Measurements from ENCODE around the gene CEP112. TPM values are rescaled to one million over a fixed set of nuclear protein-coding genes. Genes with fewer than 3 reads are reported as not detected.

CEP112 gene
- total and polyA plus RNA-seq, 2 of the 4 experiments (the other 2 are of a cell fraction), result 2.5 to 5.6 TPM

- Histone ChIP-seq H2BK15ac (ENCODE audit: low read depth, low read length) (no peak overlapping the region), H3K4me2 (ENCODE audit: low read depth, low read length) (no peak overlapping the region), H3K4me3 (ENCODE audit: insufficient read depth, low read depth, low read length) (no peak overlapping the region), H4K91ac (ENCODE audit: insufficient read depth, low read depth, low read length) (no peak overlapping the region), H2BK20ac (ENCODE audit: low read depth, low read length) (no peak overlapping the region), H4K8ac (ENCODE audit: low read depth in 2 of 2, low read length in 2 of 2) (no peak overlapping the region), H2AFZ (replicated peaks; ENCODE audit: low read length, poor library complexity) (no peak overlapping the region), H3K36me3 (ENCODE audit: control insufficient read depth, insufficient read depth, low read length) (no peaks in the 10 kb centered on the region), H3K56ac (ENCODE audit: extremely low read depth, insufficient read depth, low read length) (no peak overlapping the region), H3K18ac (ENCODE audit: low read depth, low read length) (no peak overlapping the region), H4K5ac (ENCODE audit: low read depth, low read length) (no peak overlapping the region), H2AK9ac (replicated peaks; ENCODE audit: low read depth, low read length, poor library complexity) (no peak overlapping the region), H3K4me1 (ENCODE audit: control insufficient read depth, insufficient read depth, low read length) (no peaks in the 10 kb centered on the region), H2BK120ac (ENCODE audit: low read depth, low read length) (no peak overlapping the region), H2BK5ac (ENCODE audit: low read depth, low read length, poor library complexity, severe bottlenecking) (no peak overlapping the region), H3K27ac (ENCODE audit: insufficient read depth, low read length) (no peak overlapping the region), H4K20me1 (ENCODE audit: insufficient read depth, low read length) (no peaks in the 10 kb centered on the region), H3K27me3 (ENCODE audit: control insufficient read depth, insufficient read depth, low read length) (no peaks in the 10 kb centered on the region), H3K14ac (replicated peaks; ENCODE audit: low read depth, low read length) (no peak overlapping the region), H3K23ac (ENCODE audit: low read depth, low read length) (no peak overlapping the region), H2AK5ac (ENCODE audit: low read depth, low read length) (no peak overlapping the region), H3K79me1 (ENCODE audit: low read depth in 1 of 2, low read length in 2 of 2) (no peaks in the 10 kb centered on the region), H3K4ac (ENCODE audit: low read depth, low read length) (no peak overlapping the region), H3K9ac (ENCODE audit: low read depth, low read length) (no peak overlapping the region), H3K9me3 (ENCODE audit: control insufficient read depth, insufficient read depth, low read length) (peaks cover 4% of the 10 kb centered on the region; the same call in 1 of the 2 replicates), H3K9me1 (ENCODE audit: insufficient read depth, low read length) (no peaks in the 10 kb centered on the region)
- intact Hi-C loops (cut with micrococcal nuclease) (no loop called here), in situ Hi-C loops (cut with MboI; ENCODE audit: low sequenced_read_pairs) (no loop called here), dilution Hi-C loops (cut with HindIII; ENCODE audit: low sequenced_read_pairs, unreplicated experiment) (no loop called here)
- no TSS peak for BruUV-seq (replicated peaks)
- ChIA-PET POLR2A (ENCODE audit: unreplicated experiment) (no interaction called here), CTCF (no interaction called here)
- WGBS, 2 experiments (ENCODE audit: extremely low coverage in 2 of 2, insufficient read length in 1 of 2), result no CpG with 5 or more reads among the region's 1 CpG
- no peak for TF ChIP-seq MAFK (IDR thresholded peaks at IDR 0.05; ENCODE audit: low read depth, low read length)
- no peak for TF ChIP-seq POLR2A (IDR thresholded peaks at IDR 0.05; ENCODE audit: low read depth, low read length)
- TF ChIP-seq CTCF (conservative IDR thresholded peaks at IDR 0.05; ENCODE audit: low read depth, low read length), result no peak
- no peak for TF ChIP-seq CEBPB (IDR thresholded peaks at IDR 0.05; ENCODE audit: low read depth, low read length)
- no peak for TF ChIP-seq CHD1 (IDR thresholded peaks at IDR 0.05; ENCODE audit: low read depth, low read length)
- TF ChIP-seq BHLHE40 (IDR thresholded peaks at IDR 0.05; ENCODE audit: low read depth, low read length), result no peak
- no peak for TF ChIP-seq ELK1 (IDR thresholded peaks at IDR 0.05; ENCODE audit: borderline replicate concordance, low read depth, low read length)
- no peak for TF ChIP-seq SMC3 (IDR thresholded peaks at IDR 0.05; ENCODE audit: low read depth, low read length)
- TF ChIP-seq RFX5 (IDR thresholded peaks at IDR 0.05; ENCODE audit: low read depth, low read length), result no peak
- no peak for TF ChIP-seq FOS (IDR thresholded peaks at IDR 0.05; ENCODE audit: low read depth, low read length)
- no peak for TF ChIP-seq USF2 (IDR thresholded peaks at IDR 0.05; ENCODE audit: low read depth, low read length)
- no peak for TF ChIP-seq RAD21 (IDR thresholded peaks at IDR 0.05; ENCODE audit: low read length)
- TF ChIP-seq MXI1 (IDR thresholded peaks at IDR 0.05; ENCODE audit: borderline replicate concordance, low read depth, low read length), result no peak
- no peak for TF ChIP-seq MAZ (IDR thresholded peaks at IDR 0.05; ENCODE audit: borderline replicate concordance, low read depth, low read length)
- no peak for TF ChIP-seq NFE2L2 (IDR thresholded peaks at IDR 0.05; ENCODE audit: low read depth, low read length)
- TF ChIP-seq RCOR1 (IDR thresholded peaks at IDR 0.05; ENCODE audit: insufficient replicate concordance, low read length), result no peak
- ATAC-seq (ENCODE audit: low read depth) (no peak), DNase-seq (no peak)
Measured at GRCh38 chr17:65824901-65825300, 367.0 kb downstream of the CEP112 start.

All from IMR-90 (cell line).